Left cardiac atrium (tissue), 4 donors: ENCODE results near the gene RAB31. TPM values are rescaled to one million over a fixed set of nuclear protein-coding genes. Genes with fewer than 3 reads are reported as not detected.
"Not testable (repeated sequence)": the region's sequence is repeated elsewhere in the genome, so short reads cannot be mapped to it uniquely, and the experiment has no call there.

ENCODE experiments used
- ATAC-seq, 2 donors: fragments of 200-7000 bp; cut with Tn5 transposase; one replicate each; pipeline ENCODE4 v1.9.1; 2020; ENCODE audit warnings: mild to moderate bottlenecking in 2 of 2, moderate library complexity in 2 of 2
- DNase-seq: peaks from one replicate; pipeline ENCODE4 v3.0.0-alpha.2; 2020
- intact Hi-C, 2 donors: fragments of 100-400 bp; cut with DNase I; formaldehyde crosslinking; loops; one replicate each; pipeline versions ENCODE4 v1.14.1 to v1.15.1; 2022 to 2023
- long read RNA-seq: library from polyadenylated mRNA; unstranded; transcript quantifications from one replicate; pipeline ENCODE4 v2.0.0, GENCODE V29; 2021
- total RNA-seq, 2 donors: library from RNA; stranded (reverse); fragmentation: NEBNext Ultra II Directional; extraction: Animal tissue kit (Norgen Biotek cat#: 25700); gene quantifications; one replicate each; pipeline ENCODE4 v1.2.1, GENCODE V29; 2021
- donor health status: DM: no; HTN: yes; CAD: no.
- donor health status: DM: no; HTN: yes; CAD: no; lungs with severe emphysema.
- donor health status: DM: yes; HTN: yes; CAD: no.
- donor health status: Dilated cardiomyopathy.

RAB31 gene
- 10 to 100 TPM; 21.2 to 31.1 TPM for total RNA-seq
- long read RNA-seq, full-length matches to known transcripts: 5 of 9 reads
- long read RNA-seq, partial matches to known transcripts: 1 of 9 reads
- long read RNA-seq, other reads (novel, unspliced or antisense): 3 of 9 reads

- intact Hi-C loops: no loop called here
Measured at GRCh38 chr18:9708057-9708433, at the start of gene RAB31. TSS of gene RAB31 (plus strand) at chr18:9708301. CDS start at chr18:9708406, 105 bp downstream.

DNA sequence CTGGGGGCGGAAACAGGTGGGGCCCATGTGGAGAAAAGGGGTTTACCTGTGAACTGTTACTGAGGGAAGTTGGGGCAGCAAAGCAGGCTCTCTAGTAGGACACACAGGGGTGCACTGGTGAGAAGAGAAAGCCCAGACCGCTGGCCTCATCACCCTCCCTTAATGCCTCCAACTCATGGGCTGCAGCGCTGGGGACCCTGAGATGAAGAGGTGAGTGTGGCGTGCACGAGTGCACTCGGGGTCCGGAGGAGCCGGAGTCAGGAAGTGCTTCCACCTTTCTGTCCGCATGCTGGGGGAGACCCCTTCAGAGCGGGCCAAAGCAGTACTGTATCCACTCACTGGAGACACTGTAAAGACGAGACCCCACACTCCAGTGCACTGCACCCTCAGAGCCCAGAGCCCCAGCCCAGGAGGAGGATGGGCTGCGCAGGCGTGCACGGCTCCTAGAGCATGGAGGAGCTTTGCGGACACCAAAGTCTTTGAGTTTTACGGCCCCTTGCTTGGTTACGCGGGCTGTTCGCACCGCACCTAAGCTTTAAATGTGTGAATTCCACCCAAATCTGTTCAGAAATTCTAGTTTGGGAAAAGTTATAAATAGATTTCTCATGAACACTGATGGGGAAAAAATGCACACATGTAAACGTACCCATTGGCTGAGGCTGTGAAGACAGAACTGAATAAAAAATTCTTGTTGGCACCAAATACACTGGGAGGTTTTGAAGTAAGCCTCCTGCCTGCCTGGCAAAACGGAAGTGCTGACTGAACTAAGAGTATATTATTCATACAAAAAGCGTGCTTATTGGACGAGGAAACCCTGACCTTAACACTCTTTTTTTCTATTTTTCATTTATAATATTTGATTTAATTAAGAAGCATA, 48.4 kb upstream of the RAB31 start:
- ATAC-seq: no peak
- intact Hi-C loops: loop anchor here in 1 of 2 donors (10.0 kb wide), 1 partner anchor 45 kb away; the partner anchor contains the start of gene PPP4R1
- DNase-seq: no peak

More at GRCh38 chr18:9708057-9708433, at the start of gene RAB31:
- peak; percentile 92 to 97 for ATAC-seq
- peak; percentile 89 for DNase-seq

- intact Hi-C loops: loop anchor here in 1 of 2 donors (10.0 kb wide), 1 partner anchor 47 kb away; the partner anchor contains the start of gene PPP4R1
- no peak for ATAC-seq
Measured at GRCh38 chr18:9661564-9661963, 46.5 kb upstream of the RAB31 start.

GRCh38 chr18:9663377-9663776, 44.7 kb upstream of the RAB31 start:
- intact Hi-C loops: loop anchor here in 1 of 2 donors (10.0 kb wide), 1 partner anchor 49 kb away; the partner anchor contains the start of gene PPP4R1
- no peak for ATAC-seq
- no peak for DNase-seq

More at GRCh38 chr18:9661564-9661963, 46.5 kb upstream of the RAB31 start:
- no peak for DNase-seq

DNA sequence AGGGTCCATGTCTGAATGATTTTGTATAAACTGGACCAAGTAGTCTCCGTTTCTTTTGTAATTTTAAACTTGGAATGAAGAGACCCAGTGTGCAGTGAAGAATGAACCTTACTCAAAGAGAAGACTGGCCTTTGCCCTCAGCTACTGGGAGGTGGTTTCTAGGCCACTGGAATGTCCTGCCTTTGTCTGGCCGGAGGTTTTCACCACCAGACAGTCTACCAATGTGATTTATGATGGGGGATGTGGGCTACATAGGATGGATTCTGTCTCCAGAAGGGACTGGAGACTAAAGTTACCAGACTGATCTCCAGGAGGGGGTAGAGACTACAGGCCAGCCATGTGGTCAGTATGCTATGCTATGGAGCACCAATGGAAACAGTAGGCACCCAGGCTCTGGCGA, 42.8 kb upstream of the RAB31 start:
- no peak for DNase-seq
- intact Hi-C loops: loop anchor here in 1 of 2 donors (10.0 kb wide), 1 partner anchor 51 kb away; the partner anchor contains the start of gene PPP4R1
- no peak for ATAC-seq

GRCh38 chr18:9666548-9666947, 41.6 kb upstream of the RAB31 start:
- DNase-seq (no peak), ATAC-seq (no peak)
- intact Hi-C loops: loop anchor here in 1 of 2 donors (10.0 kb wide), 1 partner anchor 52 kb away; the partner anchor contains the start of gene PPP4R1

DNA sequence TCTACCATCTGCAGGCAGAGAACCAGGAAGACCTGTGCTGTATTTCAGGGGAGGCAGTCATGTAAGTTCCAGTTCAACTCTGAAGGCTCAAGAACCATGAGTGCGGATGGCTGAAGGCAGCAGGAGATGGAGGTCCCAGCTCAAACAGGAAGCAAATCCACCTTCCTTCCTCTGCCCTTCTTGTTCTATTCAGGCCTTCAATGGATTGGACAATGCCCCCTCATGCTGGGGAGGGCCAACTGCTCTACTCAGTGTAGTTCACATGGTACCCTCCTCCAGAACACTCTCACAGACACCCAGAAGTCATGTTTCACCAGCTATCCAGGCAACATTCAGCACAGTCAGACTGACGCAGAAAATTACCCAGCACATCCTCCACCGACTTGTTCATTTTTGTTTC, 39.1 kb upstream of the RAB31 start:
- ATAC-seq: no peak
- no peak for DNase-seq
- intact Hi-C loops: loop anchor here in 1 of 2 donors (10.0 kb wide), 1 partner anchor 54 kb away; the partner anchor contains the start of gene PPP4R1

GRCh38 chr18:9671214-9671613, 36.9 kb upstream of the RAB31 start:
- no peak for ATAC-seq
- intact Hi-C loops: loop anchor here in 1 of 2 donors (5.0 kb wide), 1 partner anchor 94 kb away; no protein-coding TSS in a partner anchor

GRCh38 chr18:9673296-9674251, 34.5 kb upstream of the RAB31 start:
- DNase-seq (no peak), ATAC-seq (peak; percentile 82 to 95)
- intact Hi-C loops: loop anchor here in 1 of 2 donors (5.0 kb wide), 1 partner anchor 96 kb away; no protein-coding TSS in a partner anchor

More at GRCh38 chr18:9671214-9671613, 36.9 kb upstream of the RAB31 start:
- no peak for DNase-seq

DNA sequence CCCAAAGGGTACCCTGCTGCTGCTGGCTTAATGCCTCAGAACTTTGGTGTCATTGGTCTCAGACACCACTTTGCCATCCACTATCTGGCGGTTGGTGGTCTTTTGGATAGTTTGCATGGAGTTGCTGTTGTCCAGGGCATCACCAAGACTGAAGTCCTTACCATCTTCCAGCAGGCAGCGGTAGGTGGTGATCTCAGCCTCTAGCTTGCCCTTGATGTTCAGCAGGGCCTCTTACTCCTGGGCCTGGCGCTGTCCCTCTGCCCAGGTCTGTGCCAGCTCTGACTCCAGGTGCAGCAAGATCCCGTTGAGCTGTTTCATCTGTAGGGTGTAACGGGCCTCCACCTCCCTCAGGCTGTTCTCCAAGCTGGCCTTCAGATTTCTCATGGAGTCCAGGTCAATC, 29.9 kb upstream of the RAB31 start:
- intact Hi-C loops, DNase-seq, ATAC-seq: not testable (repeated sequence)

DNA sequence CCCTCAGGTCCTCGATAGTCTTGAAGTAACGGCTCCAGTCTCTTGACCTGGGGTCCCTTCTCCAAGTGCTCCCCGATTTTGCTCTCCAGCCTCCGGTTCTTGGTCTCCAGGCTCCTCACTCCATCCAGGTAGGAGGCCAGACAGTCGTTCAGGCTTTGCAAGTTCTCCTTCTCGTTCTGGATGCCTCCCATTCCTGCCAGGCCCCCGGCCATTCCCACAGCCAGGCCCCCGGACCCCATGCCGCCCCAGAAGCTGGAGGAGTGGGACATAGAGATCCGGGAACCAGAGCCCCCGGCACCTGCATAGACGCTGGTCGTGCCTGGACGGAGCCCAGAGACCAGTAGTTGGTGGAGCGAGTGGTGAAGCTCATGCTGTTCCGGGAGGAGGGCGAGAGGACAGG, 29.0 kb upstream of the RAB31 start:
- no peak for ATAC-seq
- no peak for DNase-seq
- intact Hi-C loops: no loop called here

DNA sequence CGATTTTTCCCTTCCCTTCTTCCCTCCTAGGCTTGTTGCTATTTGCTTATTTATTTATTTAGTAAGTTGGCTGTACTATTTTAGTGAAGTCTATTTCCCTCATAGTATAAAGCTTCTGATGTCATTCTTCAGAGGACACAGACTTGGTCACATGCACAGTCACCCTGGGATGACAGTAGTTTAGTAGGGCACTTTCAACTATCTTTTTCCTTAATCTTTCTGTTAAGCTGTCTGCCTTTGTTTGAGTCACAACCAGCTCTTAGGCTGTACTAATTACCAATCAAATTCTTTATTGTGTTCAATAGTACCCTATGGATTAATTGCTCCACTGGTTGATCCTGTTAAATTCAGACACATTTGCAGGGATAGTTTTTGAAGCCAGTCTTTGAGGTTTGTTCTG, 26.9 kb upstream of the RAB31 start:
- intact Hi-C loops: loop anchor here in 1 of 2 donors (10.0 kb wide), 1 partner anchor 94 kb away; no protein-coding TSS in a partner anchor
- ATAC-seq: no peak

GRCh38 chr18:9682572-9682971, 25.5 kb upstream of the RAB31 start:
- ATAC-seq (no peak), DNase-seq (no peak)
- intact Hi-C loops: loop anchor here in 1 of 2 donors (10.0 kb wide), 1 partner anchor 92 kb away; no protein-coding TSS in a partner anchor

More for the DNA sequence above, 26.9 kb upstream of the RAB31 start:
- no peak for DNase-seq

DNA sequence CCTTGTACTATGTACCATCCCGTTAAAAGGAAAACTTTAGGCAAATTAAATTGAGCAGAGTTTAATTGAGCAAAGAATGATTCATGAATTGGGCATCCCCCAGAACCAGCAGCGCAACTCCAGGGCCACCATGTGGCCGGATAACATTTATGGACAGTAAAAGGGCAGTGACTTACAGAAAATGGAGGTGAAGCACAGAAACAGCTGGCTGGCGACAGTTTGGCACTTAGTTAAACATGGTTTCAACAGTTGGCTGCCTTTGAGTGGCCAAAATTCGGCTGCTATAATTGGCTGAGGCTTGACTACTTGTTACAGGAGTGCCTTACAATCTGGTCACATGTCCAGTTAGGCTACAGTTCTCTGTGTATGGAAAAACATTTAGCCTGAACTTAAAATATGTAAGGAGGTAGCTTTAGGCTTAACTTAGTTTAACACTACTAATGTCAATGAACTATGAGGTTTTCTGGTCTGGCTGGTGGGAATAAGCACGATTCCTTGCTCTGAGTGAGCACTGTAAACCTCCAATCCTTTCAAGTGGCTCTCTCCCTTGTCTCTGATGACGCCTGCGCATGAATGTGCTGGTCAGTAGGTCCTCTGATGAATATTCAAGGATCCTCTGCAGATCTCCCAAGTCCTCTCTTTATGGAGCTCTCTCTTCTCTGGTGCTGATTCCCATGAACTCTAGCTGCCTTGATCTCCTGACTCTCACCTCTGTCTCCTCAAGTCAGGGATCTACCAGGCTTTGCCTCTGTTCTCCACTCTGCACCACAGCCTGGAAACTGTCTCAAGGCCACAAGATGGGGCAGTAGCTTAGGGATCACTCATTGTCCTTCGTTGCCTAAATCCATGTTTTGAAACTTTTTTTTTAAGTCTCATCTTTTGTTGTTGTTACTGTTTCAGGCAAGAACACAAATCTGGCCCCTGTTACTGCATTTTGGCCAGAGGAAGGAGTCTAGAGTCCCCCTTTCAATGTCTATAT, 24.4 kb upstream of the RAB31 start:
- ATAC-seq (peak; percentile 80 to 82), DNase-seq (no peak)
- intact Hi-C loops: loop anchor here in 1 of 2 donors (10.0 kb wide), 1 partner anchor 91 kb away; no protein-coding TSS in a partner anchor

GRCh38 chr18:9684881-9685614, 23.1 kb upstream of the RAB31 start:
- intact Hi-C loops: loop anchor here in 1 of 2 donors (10.0 kb wide), 1 partner anchor 90 kb away; no protein-coding TSS in a partner anchor
- peak; percentile 65 for DNase-seq

GRCh38 chr18:9685615-9685890, 22.5 kb upstream of the RAB31 start:
- intact Hi-C loops: loop anchor here in 1 of 2 donors (10.0 kb wide), 1 partner anchor 89 kb away; no protein-coding TSS in a partner anchor
- ATAC-seq (no peak), DNase-seq (no peak)

More at GRCh38 chr18:9684881-9685614, 23.1 kb upstream of the RAB31 start:
- peak; percentile 86 to 94 for ATAC-seq
